Esophagus squamous epithelium (tissue), 5 donors: ENCODE measurements around the gene LRRC57. TPM values are rescaled to one million over a fixed set of nuclear protein-coding genes. Genes with fewer than 3 reads are reported as not detected.

Source experiments
- DNase-seq: peaks from one replicate; lab custom pipeline; 2025; lab: John Stamatoyannopoulos, UW
- H3K27ac ChIP-seq, 4 donors: fragments of 200-600 bp; sonication (generic); one replicate each; pipeline ENCODE4 v1.5.1; 2016 to 2019; ENCODE audit warnings: mild to moderate bottlenecking in 1 of 4
- H3K27me3 ChIP-seq, 4 donors: fragments of 200-600 bp; sonication (generic); 1 replicate in 3 of 4; 2 replicates in 1 of 4; pipeline versions ENCODE4 v1.5.1 to v1.6.0; 2017 to 2021; ENCODE audit warnings: antibody characterized with exemption in 1 of 4
- H3K36me3 ChIP-seq, 3 donors: fragments of 200-600 bp; sonication (generic); one replicate each; pipeline ENCODE4 v1.5.1; 2016 to 2019
- H3K4me1 ChIP-seq, 3 donors: fragments of 200-600 bp; sonication (generic); one replicate each; pipeline ENCODE4 v1.5.1; 2017 to 2019
- H3K4me3 ChIP-seq, 4 donors: fragments of 200-600 bp; sonication (generic); 1 replicate in 3 of 4; 2 replicates in 1 of 4; pipeline ENCODE4 v1.5.1; 2016 to 2019; ENCODE audit warnings: mild to moderate bottlenecking in 2 of 4, moderate library complexity in 1 of 4
- H3K9me3 ChIP-seq, 3 donors: fragments of 200-600 bp; sonication (generic); one replicate each; pipeline ENCODE4 v1.5.1; 2016 to 2019
- POLR2A ChIP-seq, 4 donors: fragments of 450-650 bp; IDR thresholded peaks; one replicate each; pipeline ENCODE4 v1.6.1; 2017; ENCODE audit warnings: antibody characterized with exemption in 4 of 4, mild to moderate bottlenecking in 4 of 4, moderate library complexity in 3 of 4
- WGBS, 2 donors: methylation state at CpG; one replicate each; pipeline ENCODE4 v1.1.5; 2018; 5-methylcytosine and 5-hydroxymethylcytosine counted together
- intact Hi-C: fragments of 100-400 bp; cut with DNase I; formaldehyde crosslinking; loops from one replicate; pipeline ENCODE4 v1.15.0; 2022
- total RNA-seq, 4 donors: library from RNA; depleted of rRNA; stranded (reverse); fragments of >200 nt; gene quantifications; one replicate each; pipeline ENCODE4 v1.1.0, GENCODE V29; 2016
- TF ChIP-seq, protein P1 (sequence below), 6 experiments: fragments of 450-650 bp in 4 of 6; fragments of 200-600 bp in 2 of 6; sonication (generic) in 2 of 6; IDR thresholded peaks; one replicate each; pipeline ENCODE4 v1.5.1; 2016 to 2019; ENCODE audit warnings: antibody characterized with exemption in 6 of 6, mild to moderate bottlenecking in 4 of 6, moderate library complexity in 4 of 6
- donor health status: DM: yes; HTN: yes; CAD: no.

Gene LRRC57
- total RNA-seq, result 10 to 100 TPM; 10.5 to 13.0 (median 11.7) TPM

DNA sequence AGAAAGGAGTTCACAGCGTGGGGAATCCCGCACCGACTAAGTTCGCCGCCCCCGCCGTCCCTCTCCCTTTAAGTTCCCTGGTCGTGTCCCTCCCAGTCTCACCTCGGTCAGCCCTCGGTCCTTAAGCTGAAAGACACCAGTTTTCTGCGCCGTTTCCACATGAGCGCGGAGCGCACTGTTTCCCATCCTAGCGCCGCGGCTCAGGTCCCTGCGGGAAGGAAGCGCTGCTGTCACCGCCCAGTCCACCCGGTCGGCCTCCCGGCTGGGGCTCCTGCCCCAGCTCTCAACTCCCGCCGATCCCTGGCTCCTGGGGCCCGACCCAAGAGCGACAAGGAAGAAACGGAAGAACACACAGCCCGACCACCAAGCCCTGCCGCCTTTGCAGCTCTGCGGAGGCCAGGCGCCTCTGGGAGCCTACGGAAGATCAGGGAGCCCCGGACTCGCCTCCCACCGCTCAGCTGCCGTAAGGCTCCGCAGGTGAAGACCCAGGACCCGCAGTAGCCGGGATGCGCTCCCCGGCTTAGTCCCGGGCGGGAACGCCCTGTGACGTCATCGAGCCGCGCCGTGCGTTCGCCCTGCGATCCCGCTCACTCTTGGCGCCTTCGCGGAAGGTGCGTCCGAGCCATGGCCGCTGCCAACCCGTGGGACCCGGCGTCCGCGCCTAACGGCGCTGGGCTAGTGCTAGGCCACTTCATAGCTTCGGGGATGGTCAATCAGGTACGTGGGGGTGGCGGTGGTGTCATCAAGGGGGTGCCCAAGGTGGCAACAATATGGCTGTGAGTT lies at the start of gene LRRC57, which contains the start of gene HAUS2:
Gene LRRC57 (minus strand): TSS at position 545 of the 783 bp plus-strand sequence. CDS start 359 bp downstream, at position 186.
Gene HAUS2 (plus strand): TSS at position 590 of the 783 bp plus-strand sequence. CDS start 35 bp downstream, at position 625.
- intact Hi-C loops, result no loop called here
- H3K27ac ChIP-seq, result peak within 1 kb of the TSS; percentile 91 to 98 (median 94)
- H3K4me3 ChIP-seq, result peak within 1 kb of the TSS; percentile 69 to 97 (median 82)
- H3K4me1 ChIP-seq, result peaks cover 7 to 46% (median 20%) of the 10 kb centered on the region in 3 donors
- H3K9me3 ChIP-seq, result no peaks in the 10 kb centered on the region
- peak in 3 of 4 donors; percentile 67 to 90 (median 88) for TF ChIP-seq POLR2A (IDR thresholded peaks at IDR 0.05)
- TF ChIP-seq, protein P1, sequence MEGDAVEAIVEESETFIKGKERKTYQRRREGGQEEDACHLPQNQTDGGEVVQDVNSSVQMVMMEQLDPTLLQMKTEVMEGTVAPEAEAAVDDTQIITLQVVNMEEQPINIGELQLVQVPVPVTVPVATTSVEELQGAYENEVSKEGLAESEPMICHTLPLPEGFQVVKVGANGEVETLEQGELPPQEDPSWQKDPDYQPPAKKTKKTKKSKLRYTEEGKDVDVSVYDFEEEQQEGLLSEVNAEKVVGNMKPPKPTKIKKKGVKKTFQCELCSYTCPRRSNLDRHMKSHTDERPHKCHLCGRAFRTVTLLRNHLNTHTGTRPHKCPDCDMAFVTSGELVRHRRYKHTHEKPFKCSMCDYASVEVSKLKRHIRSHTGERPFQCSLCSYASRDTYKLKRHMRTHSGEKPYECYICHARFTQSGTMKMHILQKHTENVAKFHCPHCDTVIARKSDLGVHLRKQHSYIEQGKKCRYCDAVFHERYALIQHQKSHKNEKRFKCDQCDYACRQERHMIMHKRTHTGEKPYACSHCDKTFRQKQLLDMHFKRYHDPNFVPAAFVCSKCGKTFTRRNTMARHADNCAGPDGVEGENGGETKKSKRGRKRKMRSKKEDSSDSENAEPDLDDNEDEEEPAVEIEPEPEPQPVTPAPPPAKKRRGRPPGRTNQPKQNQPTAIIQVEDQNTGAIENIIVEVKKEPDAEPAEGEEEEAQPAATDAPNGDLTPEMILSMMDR (IDR thresholded peaks at IDR 0.05), result peak in 2 of 6 experiments; percentile 9 to 37
- no peaks in the 10 kb centered on the region for H3K27me3 ChIP-seq
- DNase-seq, result peak; percentile 9
- 0 to 1% methylated on average over 9 to 23 of the region's 71 CpGs for WGBS, 2 donors
- peaks cover 0 to 32% (median 9%) of the 10 kb centered on the region in 3 donors for H3K36me3 ChIP-seq

DNA sequence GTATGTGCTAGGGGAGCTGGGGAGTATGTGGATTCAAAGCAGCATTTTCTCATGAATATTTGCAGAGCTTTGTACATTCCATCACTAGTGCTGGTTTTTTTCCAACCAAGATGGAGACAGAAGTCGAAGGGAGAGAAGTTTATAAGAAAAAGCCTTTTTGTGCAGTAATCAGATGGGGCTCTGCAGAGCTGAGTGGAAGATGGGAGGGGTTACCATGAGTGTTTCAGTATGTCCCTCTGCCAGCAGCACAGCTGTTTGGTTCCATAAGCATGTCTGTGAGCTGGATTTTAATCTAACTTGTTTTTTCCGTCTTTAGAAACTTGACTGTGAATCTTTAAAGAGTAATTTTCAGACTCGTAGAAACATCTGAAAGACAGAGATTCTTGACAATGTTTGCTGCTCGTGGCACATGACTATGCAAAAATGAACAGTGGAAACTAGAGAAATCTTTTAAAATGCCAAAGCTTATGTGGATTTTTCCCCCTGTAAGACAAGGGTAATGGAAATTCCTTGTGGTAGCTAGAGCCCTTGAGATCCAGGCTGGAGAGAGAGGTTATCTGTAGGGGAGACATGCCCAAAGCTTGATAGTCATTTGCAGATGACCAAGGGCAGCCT lies 47.1 kb upstream of the LRRC57 start:
- intact Hi-C loops, result no loop called here
- WGBS, 2 donors, result 54 to 61% methylated on average over 4 of the region's 4 CpGs
- TF ChIP-seq, protein P1 (IDR thresholded peaks at IDR 0.05), result no peak
- TF ChIP-seq POLR2A (IDR thresholded peaks at IDR 0.05), result no peak
- no peaks in the 10 kb centered on the region for H3K27me3 ChIP-seq
- H3K4me1 ChIP-seq, result peaks cover 0 to 48% (median 18%) of the 10 kb centered on the region in 3 donors
- no peak overlapping the region for H3K4me3 ChIP-seq
- peak overlapping the region in 3 of 4 donors; percentile 14 to 72 (median 38) for H3K27ac ChIP-seq
- no peaks in the 10 kb centered on the region for H3K36me3 ChIP-seq
- no peaks in the 10 kb centered on the region for H3K9me3 ChIP-seq
- DNase-seq, result no peak

DNA sequence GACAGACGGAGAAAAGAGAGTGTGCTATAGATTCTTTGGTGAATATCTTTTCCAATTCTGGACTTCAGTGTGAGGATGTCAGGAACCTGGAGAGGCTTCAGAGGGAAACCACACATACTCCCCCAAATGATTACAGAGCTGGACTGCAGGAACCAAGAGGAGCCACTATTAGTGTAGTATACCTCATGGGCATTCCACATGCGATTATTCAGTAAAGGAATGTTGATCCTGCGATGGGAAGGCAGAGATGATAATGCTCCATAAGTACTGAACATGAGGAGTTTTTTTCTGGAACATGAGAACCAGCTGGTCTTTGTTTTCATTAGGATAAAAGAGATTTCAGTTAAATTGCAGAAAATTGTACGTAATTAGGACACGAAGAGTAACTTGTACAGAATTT lies 45.5 kb upstream of the LRRC57 start:
- peak overlapping the region; percentile 47 to 81 (median 70) for H3K27ac ChIP-seq
- H3K9me3 ChIP-seq, result no peaks in the 10 kb centered on the region
- intact Hi-C loops, result no loop called here
- no peak overlapping the region for H3K4me3 ChIP-seq
- TF ChIP-seq, protein P1 (IDR thresholded peaks at IDR 0.05), result no peak
- TF ChIP-seq POLR2A (IDR thresholded peaks at IDR 0.05), result no peak
- H3K4me1 ChIP-seq, result peaks cover 0 to 48% (median 18%) of the 10 kb centered on the region in 3 donors
- no peak for DNase-seq
- 60% methylated on average over 5 of the region's 5 CpGs for WGBS, 2 donors
- H3K36me3 ChIP-seq, result no peaks in the 10 kb centered on the region
- no peaks in the 10 kb centered on the region for H3K27me3 ChIP-seq

DNA sequence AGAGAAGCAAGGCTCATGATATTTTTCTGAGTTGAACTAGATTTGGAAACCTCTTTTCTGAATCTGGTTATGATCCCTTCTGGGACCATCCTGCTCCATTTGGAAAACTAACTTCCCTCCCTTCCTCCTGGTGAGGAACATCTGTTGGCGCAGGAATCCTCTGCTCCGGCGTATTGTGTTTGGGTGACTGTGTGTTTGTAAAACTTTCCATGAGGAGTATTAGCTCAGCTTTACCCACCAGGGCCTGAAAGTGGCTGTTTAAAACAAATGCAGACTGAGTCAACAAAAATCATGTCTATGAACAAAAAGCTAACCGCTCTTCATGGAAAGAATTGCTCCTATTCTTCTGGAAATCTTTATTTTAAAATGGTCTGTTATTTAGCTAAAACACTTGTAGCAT lies 44.5 kb upstream of the LRRC57 start:
- Histone ChIP-seq H3K9me3 (no peaks in the 10 kb centered on the region), H3K27ac (peak overlapping the region; percentile 47 to 81 (median 70)), H3K4me1 (peaks cover 0 to 48% (median 18%) of the 10 kb centered on the region in 3 donors), H3K36me3 (no peaks in the 10 kb centered on the region), H3K4me3 (peak overlapping the region in 1 of 4 donors; percentile 28), H3K27me3 (no peaks in the 10 kb centered on the region)
- intact Hi-C loops, result no loop called here
- no peak for DNase-seq
- 73 to 83% methylated on average over 4 of the region's 4 CpGs for WGBS, 2 donors
- no peak for TF ChIP-seq POLR2A (IDR thresholded peaks at IDR 0.05)
- TF ChIP-seq, protein P1 (IDR thresholded peaks at IDR 0.05), result no peak
